Measurements from ENCODE around the gene ITGA7.
"Not testable (repeated sequence)": the region's sequence is repeated elsewhere in the genome, so short reads cannot be mapped to it uniquely, and the experiment has no call there.

ITGA7 gene

DNA sequence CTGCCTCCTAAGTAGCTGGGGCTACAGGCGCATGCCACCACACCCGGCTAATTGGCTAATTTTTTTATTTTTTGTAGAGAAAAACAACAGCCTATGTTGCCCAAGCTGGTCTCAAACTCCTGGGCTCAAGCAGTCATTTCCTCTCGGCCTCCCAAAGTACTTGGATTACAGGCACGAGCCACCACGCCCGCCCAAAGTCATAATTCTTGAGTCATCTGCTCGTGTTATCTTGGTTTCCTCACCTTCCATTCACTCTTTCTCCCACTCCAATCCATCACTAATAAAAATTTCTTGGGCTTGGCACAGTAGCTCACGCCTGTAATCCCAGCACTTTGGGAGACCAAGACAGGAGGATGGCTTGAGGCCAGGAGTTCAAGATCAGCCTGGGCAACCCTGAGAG lies 32.0 kb downstream of the ITGA7 start:
- DNase-seq, result no peak

DNA sequence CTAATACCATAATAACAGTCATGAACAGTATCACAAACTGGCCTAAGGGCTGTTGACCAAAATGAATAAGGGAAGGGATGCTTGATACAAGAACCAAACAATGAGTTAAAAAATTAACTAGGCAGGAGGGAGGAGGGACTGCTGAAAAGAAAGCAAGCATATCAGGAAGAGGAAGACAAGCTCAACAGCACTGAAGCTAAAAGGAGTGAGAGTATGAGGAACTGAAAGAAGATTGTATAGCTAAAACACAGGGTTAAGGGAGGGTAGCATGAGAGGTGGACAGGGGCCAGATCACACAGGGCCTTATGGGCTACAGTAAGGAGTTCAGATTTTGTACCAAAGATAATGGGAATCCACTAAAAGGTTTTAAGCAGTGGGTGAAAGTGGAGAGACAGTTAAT lies 34.1 kb downstream of the ITGA7 start:
- DNase-seq, result no peak

DNA sequence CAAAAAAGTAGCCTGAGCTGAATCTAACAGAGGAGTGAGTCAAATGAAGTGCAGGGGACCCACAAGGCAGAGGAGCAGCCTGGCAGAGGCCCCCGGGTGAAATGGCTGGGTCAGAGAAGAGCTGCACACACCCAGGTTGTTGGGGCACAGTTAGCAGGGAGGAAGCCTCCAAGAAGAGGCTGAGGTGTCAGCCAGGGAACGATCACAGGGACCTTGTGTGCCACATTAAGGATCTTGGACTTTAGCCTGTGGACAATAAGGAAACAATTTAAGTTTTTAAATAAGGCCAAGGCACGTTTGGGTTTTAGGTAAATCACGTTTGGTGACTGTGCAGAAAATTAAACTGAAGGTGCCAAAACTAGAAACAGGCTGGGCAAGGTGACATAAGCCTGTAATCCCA lies 36.0 kb downstream of the ITGA7 start:
- DNase-seq, result no peak

DNA sequence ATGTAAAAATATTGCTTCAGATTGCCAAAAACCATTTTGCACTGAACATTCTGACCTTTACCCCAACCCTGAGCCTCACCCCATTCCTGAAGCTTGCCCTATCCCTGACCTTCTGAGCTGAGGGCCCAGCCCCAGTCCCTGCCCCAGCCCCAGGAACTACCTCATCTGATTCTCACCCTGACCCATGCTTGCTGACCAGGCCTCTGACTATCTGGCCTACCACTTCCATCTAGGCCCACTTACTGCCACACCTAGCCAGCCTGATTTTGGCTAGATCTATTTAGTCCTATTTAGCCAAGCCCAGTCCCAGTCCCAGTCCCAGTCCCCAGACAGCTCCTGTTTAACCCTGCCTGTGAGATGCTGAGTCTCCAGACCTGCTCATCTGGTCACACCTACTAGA lies 37.4 kb downstream of the ITGA7 start:
- DNase-seq, result no peak

DNA sequence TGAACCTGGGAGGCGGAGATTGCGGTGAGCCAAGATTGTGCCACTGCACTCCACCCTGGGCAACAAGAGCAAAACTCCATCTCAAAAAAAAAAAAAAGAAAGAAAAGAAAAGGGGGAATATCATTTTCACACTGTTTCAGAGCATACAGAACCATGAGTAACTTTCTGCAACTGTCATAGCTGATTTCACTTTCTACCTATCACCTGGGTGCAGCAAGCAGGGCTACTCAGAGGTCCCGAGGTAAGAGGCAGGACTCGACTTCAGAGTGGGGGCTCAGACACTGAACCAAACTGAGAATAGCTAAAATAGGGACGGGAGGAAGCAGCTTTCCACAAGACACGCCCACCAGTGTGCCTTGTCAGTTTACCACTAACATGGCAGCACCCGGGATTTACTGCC lies 41.2 kb downstream of the ITGA7 start:
- DNase-seq, result no peak

DNA sequence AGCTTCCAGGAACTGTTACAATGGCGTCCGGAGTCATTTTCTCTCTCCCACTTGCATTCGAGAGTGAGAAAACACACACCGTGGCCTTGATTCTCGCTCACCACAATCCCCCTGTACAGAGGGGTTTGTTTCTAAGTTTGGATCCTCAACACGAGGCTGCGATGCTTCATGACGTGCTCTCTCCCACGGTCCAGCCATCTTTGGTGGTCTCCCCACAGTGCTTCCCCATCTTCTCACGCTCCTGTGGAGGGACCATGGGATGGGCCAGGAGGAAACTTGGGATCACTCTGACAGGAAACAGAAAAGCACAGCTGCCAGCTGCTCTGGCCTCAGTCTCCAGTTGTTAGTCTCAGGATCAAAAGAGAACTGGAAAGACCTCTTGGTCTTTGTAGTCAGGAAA lies 42.9 kb downstream of the ITGA7 start:
- DNase-seq, result no peak

DNA sequence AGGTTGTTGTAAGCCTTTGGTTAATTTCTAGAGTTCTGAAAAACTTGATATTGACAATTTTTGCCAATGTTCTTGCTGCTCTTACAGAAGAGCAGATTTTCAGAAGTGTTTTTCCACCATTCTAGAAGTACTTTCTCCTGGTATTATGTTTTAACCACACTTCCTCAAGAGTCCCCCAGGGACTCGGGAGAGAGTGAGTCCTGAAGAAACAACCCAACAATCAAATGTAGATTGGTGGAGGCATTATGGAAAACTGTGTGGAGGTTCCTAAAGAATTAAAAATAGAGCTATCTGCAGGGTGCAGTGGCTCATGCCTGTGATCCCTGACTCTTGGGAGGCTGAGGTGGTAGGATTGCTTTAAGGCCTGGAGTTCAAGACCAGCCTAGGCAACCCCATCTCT lies 44.3 kb downstream of the ITGA7 start:
- DNase-seq, result no peak

DNA sequence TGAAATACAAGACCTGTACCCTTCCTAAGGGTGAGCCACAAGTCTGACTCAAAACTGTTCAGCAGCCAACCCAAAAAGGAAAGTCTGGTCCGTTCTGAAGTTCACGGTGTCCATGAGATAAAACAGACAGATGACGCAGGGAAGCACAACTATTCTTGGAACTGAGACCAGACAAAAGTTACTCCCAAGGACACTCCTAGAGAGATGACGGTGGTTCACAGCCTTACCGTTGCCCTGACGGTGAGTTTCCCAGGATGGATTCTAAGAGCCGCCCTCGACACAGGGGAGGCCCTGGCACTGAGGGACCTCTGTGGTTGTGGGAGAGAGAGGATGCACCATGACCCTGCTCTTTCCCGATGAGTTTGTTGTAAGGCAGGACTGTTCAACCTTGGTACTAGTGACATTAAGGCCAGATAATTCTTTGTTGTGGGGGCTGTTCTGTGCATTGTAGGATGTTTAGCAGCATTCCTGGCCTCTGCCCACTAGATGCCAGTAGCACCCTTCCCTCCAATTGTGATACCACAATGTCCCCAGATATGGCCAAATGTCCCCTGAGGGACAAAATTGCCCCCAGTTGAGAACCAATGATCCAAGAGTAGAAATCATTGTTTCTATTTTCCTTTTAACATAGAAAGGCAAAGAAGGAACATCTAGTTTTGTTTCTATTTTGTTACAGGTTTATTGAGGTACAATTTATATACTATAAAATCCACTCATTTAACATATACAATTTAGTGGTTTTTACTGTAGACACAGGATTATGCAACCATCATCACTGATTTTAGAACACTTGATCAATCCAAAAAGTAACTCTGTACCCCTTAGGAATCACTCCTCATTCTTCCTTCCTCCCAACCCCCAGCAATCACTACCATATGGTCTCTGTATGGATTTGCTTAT lies 48.0 kb downstream of the ITGA7 start:
- DNase-seq, result no peak

DNA sequence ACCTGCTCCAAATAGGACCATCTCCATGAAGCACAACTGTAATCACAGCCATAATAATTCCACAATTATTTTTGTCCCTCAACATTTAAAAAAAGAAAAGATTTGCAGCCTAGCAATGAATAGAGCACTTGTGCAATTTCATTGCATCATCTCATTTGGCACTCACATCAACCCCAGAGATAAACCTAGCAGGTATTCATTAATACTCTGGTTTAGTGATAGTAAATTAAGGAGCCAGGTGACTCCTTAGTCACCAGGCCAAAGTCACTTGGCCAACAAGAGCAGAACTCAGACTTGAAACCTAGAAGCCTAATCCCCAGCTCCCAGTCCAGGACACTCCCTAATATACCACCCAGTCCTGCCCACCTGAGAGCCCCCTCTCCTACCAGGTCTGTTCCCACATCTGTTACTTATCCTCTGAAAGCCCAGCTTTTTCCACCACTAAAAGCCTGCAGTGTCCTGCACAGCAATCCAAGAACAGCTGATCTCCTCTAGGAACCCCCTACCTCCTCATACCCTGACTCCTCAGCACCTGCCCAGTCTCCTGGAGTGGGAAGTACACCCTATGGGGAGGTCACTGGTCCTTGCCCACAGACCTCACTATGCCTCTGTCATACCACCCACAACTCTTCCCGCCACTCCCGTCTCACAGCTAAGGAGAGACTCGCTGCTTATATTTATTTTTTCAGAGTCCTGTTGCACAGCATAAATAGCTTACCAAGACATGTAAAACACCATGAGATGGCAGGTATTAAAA lies 48.9 kb downstream of the ITGA7 start:
- DNase-seq, result no peak

DNA sequence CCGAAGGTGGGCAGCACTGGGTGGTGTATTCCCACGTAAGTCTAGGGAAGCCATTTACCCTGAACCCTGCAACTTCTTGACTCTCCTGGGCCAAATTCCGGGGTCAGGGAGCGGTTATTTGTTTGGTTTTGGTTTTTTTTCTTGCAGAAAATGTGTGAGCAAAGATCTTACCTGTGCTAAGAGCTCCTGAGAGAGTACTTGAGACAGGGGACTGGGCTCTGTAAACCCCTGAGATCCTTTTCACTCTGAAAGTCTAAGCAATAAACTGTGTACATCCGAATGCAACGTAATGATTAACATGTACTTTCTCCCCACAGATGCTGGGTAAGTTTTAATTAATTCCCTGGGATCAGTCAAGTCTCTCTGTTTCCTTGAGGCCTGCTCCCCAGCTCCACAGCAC lies 49.5 kb downstream of the ITGA7 start:
- DNase-seq, result no peak

DNA sequence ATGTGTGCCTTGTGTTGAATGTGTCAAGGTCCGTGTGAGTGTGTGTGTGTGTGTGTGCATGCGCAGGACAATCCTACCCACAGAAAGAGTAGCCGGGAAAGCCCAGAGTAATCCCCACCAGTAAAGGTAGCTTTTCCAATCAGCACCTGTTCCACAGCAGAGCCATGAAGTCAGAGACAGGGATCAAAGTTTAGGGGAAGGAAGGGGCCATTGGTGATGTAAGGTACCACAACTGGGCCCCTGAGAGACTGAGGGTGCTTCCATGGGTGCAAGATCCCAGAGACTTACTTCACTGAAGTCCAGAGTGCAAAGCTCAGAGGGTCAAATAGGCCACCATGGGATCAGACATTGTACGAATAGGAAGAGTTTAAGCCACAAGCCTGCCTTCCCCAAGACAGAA lies 50.5 kb downstream of the ITGA7 start:
- DNase-seq, result no peak

DNA sequence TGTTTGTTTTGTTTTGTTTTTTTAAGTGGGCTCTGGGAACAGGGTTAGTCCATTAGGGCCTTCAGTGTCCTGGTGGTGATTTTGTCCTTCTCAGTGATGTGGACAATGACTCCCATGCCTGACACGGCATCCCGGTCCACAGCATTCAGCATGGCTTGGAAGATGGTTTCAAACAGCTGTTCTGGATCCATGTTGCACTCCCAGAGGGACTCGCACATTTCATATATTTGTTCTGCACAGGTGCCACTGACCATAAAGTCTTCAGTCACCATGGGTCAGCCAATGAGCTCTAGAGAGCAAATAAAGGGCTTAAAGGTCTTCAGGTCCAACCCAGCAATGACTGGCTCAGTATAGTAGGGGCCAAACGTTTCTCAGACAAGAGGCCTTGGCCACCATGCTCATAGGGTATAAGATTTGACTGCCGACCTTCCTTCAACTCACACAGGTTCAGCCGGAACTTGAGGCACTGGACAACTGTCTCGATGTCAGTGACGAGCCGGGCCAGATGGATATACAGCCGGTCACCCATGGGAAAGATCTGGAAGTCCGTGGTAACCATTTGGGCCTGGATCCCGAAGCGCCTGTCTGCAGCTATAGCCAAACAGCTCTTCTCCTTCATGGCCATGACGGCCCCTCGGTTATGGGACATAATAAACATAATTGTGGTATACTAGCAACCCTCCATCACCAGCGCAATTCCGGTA lies 53.0 kb downstream of the ITGA7 start:
- peak; percentile 32 for DNase-seq

DNA sequence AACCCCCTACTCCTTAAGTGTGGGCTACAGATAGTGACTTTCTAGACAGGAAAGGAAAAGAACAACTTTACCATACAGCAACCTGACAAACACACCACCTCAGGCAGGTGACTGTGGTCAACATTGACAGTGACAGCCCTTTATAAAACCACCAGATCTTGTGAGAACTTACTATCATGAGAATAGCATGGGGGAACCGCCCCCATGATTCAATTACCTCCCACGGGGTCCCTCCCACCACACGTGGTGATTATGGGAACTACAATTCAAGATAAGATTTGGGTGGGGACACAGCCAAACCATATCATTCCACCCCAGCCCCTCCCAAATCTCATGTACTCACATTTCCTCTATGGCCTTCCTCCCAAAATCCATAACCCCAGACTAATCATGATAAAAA lies 54.7 kb downstream of the ITGA7 start:
- DNase-seq, result no peak

DNA sequence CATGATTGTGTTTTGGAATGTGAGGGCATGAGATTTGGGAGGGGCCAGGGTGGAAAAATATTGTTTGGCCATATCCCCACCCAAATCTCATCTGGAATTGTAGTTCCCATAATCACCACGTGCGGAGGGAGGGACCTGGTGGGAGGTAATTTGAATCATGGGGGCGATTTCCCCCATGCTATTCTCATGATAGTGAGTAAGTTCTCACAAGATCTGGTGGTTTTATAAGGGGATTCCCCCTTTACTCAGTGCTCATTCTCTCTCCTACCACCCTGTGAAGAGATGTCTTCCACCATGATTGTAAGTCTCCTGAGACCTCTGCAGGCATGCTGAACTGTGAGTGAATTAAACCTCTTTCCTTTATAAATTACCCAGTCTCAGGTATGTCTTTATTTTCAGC lies 55.4 kb downstream of the ITGA7 start:
- no peak for DNase-seq

DNA sequence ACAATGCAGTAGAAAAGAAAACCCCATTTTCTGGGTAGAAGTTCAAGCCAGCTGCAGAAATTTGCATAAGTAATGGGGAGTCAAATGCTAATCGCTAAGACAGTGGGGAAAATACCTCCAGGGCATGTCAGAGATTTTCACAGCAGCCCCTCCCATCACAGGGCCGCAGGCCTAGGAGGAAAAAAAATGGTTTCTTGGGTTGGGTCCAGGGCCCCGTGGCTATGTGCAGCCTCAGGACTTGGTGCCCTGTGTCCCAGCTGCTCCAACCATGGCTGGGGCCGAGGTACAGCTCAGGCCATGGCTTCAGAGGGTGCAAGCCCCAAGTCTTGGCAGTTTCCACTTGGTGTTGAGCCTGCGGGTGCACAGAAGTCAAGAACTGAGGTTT lies 56.4 kb downstream of the ITGA7 start:
- no peak for DNase-seq

DNA sequence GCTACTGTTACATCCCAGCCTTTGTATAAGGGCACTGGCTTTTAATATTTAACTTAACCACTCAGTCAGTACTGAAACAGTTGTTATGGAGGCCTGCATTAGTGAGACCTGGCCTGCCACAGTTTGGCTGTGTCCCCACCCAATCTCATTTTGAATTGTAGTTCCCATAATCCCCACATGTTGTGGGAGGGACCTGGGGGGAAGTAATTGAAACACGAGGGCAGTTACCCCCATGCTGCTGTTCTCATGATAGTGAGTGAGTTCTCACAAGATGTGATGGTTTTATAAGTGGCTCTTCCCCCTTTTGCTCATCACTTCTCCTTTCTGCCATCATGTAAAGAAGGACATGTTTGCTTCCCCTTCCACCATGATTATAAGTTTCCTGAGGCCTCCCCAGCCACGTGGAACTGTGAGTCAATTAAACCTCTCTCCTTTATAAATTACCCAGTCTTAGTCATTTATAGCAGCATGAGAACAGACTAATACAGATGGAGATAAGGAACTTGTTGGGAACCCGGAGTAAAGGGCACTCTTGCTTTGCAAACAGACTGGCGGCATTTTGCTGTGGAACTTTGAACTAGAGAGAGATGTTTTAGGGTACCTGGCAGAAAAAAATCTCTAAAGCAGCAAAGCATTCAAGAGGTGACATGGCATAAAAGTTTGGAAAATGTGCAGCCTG lies 56.9 kb downstream of the ITGA7 start:
- not testable (repeated sequence) for DNase-seq

DNA sequence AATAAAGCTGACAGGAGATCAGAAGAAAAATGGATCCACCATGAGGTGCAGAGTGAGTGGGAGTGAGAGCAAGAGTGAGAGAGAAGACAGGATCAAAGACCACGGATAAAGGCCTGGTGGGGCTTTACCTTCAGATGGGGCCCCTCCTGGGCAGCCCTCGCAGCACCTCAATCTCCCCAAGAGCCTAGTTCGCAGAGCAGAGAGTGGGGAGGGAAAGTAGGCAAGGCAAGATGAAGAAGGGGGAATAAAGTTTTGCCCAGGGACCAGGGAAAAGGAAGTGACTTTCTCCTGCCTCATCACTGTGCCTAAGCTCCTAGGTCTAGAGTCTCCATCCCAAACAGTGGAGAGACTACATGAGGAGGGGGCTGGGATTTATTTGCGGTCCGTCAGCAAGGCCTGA lies 60.7 kb downstream of the ITGA7 start:
- DNase-seq, result no peak

DNA sequence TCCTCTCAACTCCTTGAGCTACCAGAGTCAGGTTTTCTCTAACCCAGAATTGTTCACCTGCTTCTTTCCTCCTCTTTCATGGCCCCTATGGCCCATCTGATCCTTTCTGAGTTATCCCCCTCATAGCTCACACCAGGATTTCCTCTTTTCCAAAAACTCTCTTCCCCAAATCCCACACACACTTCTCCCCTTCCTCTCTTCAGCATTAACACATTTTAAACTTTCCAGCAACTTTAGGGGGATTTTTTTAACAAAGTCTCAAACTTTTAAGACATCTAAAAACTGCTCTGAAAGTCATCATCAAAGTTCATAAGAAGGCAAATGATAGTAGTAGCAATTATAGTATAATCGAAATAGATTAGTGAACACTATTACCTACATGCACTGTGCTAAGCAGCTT lies 63.1 kb downstream of the ITGA7 start:
- DNase-seq, result no peak

DNA sequence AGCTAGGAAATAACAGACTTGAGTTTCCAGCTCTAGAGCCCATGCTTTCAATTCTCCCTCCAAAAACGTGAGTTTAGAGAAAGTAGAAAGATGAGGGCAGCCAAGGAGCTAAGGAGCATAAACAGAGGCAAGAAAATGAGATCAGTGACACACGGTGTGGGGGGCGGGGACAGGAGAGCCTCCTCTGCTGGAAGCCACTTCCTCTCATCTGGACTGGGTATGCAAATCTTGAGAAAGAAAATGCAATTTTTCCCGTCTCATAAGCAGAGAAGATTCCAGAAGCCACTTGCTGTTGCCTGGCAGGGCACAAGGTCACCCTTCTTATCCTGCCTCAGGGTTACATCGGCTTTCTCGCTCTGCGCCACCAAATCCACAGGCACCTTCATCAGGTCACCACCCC lies 65.0 kb downstream of the ITGA7 start:
- DNase-seq, result no peak

DNA sequence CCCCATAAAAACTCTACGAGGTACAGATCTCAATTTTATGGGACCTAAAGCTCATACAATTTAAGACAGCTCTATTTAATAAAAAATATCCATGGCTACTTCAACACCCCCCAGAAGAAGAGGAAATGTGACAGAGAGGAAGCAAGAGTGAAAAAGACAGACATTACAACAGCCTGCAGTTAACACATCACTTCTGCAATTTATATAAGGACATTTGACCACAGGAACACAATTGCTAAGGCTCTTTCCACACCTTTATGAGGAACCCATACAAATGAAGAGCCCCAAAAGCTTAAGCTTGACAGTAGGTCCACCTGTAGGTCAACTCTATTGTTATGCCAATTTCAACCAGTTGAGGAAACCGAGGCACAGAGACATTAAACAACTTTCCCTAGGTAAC lies 65.4 kb downstream of the ITGA7 start:
- no peak for DNase-seq

DNA sequence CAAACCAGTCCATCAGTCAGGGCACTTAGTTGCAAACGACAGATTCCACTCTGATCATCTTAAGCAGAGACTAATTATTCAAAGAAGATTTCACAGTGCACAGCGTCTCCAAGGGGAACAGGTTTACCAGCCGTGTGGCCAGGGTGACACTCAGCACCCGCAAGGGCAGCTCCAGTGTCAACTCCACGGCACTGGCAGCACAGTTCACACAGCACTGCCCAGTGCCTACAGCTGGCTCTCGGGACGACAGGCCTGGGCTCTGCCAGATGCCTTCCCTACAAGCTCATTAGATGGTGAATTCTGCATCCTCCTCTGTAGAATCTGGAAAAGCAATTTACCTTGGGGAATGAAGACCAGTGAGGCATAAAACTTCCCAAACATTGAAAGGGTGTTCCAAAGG lies 66.1 kb downstream of the ITGA7 start:
- no peak for DNase-seq

DNA sequence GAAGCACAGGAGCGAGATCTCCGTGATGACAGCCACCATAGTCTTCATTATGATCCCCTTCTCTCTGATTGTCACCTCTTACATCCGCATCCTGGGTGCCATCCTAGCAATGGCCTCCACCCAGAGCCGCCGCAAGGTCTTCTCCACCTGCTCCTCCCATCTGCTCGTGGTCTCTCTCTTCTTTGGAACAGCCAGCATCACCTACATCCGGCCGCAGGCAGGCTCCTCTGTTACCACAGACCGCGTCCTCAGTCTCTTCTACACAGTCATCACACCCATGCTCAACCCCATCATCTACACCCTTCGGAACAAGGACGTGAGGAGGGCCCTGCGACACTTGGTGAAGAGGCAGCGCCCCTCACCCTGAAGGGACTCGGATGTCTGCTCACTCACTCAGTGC lies 70.2 kb downstream of the ITGA7 start:
- no peak for DNase-seq

DNA sequence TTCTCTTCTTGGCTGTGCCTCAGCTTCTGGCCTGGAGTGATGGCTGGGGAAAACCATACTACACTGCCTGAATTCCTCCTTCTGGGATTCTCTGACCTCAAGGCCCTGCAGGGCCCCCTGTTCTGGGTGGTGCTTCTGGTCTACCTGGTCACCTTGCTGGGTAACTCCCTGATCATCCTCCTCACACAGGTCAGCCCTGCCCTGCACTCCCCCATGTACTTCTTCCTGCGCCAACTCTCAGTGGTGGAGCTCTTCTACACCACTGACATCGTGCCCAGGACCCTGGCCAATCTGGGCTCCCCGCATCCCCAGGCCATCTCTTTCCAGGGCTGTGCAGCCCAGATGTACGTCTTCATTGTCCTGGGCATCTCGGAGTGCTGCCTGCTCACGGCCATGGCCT lies 70.9 kb downstream of the ITGA7 start, which contains the start of gene OR10P1:
Gene OR10P1 (plus strand): TSS at position 40 of the 400 bp plus-strand sequence. CDS start 0 bp downstream, at position 40.
- no peak for DNase-seq
